Activated naive CD8-positive, alpha-beta T cell treated with anti-CD3 and anti-CD28 coated beads, Interleukin-2, amount 50 U/mL, for 16 hours (primary cell): ENCODE results near the gene ADGRG3.

Experiments
- DNase-seq: peaks from one replicate; pipeline ENCODE4 v3.0.0-alpha.2; 2020; ENCODE audit warnings: low read depth, low spot score

ADGRG3 gene

DNA sequence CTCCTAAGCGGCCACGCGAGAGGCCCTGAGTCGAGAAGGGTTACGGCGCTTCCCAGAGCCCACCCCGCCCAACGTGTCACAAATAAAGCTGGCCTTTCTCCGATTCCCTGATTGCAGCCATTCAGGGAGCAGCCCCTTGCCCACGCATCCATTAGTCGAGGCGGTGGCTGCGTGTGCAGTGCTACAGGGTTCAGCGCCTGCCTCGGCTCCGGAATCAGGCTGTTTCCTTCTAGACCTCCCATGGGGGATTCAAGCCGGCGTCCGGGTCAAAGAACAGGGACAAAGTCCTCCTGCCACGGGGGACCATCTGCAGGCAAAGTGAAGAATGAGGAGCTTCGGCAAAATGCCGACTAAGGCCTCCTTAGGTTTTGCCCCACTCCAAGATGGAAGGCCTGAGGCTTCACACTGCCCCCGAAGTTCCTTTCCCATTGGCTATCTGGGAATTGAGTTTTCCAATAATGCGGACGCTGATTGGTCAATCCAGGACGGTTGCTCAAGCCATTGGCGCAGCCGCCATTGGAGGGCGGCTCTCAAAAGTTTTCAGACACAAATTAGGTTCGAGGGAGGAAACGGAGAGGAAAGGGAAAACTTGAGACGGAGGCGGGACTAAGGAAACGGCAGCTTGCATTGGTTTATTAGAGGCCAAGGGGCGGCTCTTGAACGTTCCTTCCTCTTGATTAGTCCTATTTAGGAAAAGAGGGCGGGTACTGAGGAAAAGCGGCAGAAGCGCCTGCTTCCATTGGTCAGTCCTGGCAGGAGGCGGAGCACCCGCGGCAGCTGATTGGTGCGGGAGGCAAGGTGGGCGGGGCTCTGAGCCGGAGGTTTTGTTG, 67.0 kb downstream of the ADGRG3 start:
- peak; percentile 98 for DNase-seq

DNA sequence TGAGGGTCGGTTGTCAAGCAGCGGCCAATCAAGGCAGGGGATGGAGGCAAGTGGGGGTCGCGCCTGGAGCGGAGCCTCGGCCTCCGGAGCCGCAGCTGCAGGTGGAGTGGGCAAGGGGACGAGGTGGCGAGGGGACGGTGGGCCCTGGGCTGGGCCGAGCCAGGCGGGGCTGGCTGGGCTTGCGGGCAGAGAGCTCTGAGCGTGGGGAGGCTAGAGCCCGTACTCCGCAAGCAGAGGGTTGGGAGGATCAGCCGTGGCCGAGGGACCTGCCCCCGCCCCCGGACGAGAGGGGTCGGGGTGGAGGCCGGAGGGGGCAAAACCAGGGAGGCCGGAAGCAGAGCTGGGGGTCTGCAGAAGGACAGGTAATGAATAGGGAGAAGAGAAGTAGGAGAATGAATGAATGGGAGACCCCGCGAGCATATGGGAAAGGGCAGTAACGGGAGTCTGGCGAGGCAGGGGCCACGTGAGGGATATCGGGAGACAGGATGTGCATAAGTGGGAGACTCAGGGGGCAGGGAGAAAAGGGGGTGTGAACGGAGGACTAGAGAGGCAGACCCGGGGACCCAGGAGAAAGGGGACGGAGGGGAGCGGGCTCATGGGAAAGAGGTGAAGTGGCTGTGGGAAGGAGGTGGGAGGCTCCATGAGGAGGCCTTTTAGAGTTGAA, 67.8 kb downstream of the ADGRG3 start, which contains the start of gene KATNB1:
Gene KATNB1, plus strand, starts transcription at position 16 of the 664 bp plus-strand sequence. CDS start 1,474 bp downstream, outside the sequence.
- no peak for DNase-seq

- no peak for DNase-seq
These were observed 68.6 kb downstream of the ADGRG3 start for GRCh38 chr16:57736419-57737351.

GRCh38 chr16:57738844-57739243, 70.7 kb downstream of the ADGRG3 start:
- no peak for DNase-seq
